ENCODE results near the gene MORF4L2. TPM values are rescaled to one million over a fixed set of nuclear protein-coding genes. Genes with fewer than 3 reads are reported as not detected.
"Not testable (repeated sequence)": the region's sequence is repeated elsewhere in the genome, so short reads cannot be mapped to it uniquely, and the experiment has no call there.

MORF4L2 gene
- total and polyA plus RNA-seq, 5 donors from 2014 or later = 61.9 to 176 (median 85.5) TPM

DNA sequence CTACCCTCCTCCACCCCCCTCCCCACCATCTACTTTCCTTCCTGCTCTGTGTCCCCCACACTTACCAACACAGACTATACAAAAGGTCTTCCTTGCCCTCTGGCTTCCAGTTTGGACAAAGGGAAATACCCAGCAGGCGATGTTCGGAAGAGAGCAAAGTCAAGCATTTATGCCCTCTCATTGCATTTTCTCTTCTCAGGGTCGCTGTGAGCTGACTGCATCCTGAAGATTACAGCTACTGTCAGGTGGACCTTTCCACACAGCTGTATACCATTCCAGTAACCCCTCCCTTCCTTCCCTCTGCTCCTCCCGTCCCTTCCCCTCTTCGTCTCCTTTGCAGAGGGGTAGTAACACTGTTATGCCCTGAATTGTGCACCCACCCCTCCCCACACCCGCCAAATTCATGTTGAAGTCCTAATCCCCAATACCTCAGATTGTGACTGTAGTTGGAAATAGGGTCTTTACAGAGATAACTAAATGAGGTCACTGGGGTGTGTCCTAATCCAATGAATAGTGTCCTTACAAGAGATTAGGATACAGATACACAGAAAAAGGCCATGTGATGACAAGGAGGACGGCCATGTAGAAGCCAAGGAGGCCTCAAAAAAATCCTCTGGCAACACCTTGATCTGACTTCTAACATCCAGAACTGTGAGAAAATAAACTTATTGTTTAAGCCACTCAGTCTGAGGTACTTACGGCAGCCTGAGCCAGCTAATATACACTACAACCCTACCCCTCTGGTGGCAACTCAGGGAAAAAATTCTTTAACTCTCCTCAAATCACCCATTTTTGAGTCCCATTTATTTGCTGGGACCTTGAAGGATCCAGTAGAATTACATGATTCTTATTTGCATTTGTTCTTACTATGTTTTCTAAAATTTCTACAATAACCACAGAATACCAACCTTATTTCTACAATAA is 11.7 kb downstream of the MORF4L2 start:
- Mint-ChIP-seq H3K36me3 (peaks cover 6% of the 10 kb centered on the region), H3K4me1 (peaks cover 0 to 7% (median 0%) of the 10 kb centered on the region in 4 donors), H3K4me3 (no peak overlapping the region), H3K27me3 (no peaks in the 10 kb centered on the region), H3K27ac (no peak overlapping the region), H3K9me3 (peaks cover 0 to 1% (median 0%) of the 10 kb centered on the region in 7 donors)
- H3K4me1 ChIP-seq (ENCODE audit: control insufficient read depth, insufficient read depth, low read length, poor library complexity, severe bottlenecking) = no peaks in the 10 kb centered on the region
- peaks cover 30% of the 10 kb centered on the region for H3K36me3 ChIP-seq (ENCODE audit: control insufficient read depth, insufficient read depth, low read length)
- H3K27me3 ChIP-seq (ENCODE audit: control insufficient read depth, insufficient read depth, low read length) = no peaks in the 10 kb centered on the region
- no peak overlapping the region for H3K27ac ChIP-seq (ENCODE audit: insufficient read depth, low read length, poor library complexity, severe bottlenecking)
- DNase-seq (no peak), ATAC-seq (ENCODE audit: low read depth in 2 of 2) (no peak)
- H3K4me3 ChIP-seq (ENCODE audit: low read depth, low read length) = no peak overlapping the region
- H3K9me3 ChIP-seq (ENCODE audit: control insufficient read depth in 2 of 2, low read length in 2 of 2) = no peaks in the 10 kb centered on the region

DNA sequence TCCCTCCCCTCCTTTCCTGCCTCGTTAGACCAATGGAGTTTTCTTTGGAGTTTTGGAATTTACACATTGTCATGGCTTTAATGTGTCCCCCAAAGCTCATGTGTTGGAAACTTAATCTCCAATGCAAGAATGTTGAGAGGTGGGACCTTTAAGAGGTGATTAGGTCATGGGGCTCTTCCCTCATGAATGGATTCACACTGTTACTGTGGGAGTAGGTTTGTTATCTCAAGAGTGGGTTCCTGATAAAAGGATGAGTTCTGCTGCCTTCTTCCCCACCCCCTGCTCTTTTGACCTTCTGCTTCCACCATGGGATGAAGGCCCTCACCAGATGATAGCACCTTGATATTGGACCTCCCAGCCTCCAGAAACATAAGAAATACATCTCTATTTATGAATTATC is 16.8 kb downstream of the MORF4L2 start:
- DNase-seq = no peak
- H3K9me3 ChIP-seq (ENCODE audit: control insufficient read depth in 2 of 2, low read length in 2 of 2) = no peaks in the 10 kb centered on the region

DNA sequence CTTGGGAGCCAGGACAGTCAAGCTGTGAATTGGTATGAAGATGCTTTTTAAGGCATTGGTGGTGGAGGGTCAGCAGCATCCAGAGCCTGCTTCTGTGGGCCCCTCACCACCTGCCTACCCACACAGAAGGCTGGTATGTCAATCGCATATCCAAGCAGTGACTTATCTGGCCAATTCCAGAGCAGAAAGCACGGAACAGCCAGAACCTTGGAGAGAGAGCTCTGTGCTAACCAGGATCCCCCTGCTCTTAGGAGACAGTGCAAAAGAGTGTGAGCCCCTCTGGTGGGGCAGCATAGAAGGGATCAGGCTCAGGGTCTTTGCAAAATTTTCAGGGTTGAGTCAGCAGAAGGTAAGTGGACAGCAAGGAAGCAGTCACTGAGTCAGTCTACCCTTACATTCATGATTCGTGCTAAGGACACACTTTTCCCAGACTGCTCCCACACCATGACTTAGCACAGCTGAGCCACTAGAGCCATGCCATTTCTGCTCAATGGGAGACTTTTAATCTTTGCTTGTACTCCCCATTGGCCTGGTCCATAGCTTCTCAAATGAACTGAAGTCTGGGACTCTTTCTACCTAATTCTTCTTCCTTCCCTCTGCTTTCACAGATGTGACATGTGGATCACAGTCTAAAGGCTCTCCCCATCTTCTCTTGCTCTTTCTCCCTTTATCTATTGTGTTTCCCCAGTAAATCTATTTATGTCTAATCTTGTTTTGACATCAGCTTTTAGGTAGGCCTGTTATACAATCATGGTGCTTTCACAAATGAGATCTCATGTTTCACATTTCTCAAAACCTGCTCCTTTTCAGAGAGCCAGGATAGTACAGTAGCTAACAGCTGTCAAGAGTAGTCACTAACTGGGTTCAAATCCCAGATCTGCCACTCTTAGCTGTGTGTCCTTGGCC is 20.0 kb downstream of the MORF4L2 start:
- DNase-seq (no peak), ATAC-seq (ENCODE audit: low read depth in 2 of 2) (no peak)
- Histone ChIP-seq H3K36me3 (ENCODE audit: control insufficient read depth, insufficient read depth, low read length) (no peaks in the 10 kb centered on the region), H3K4me3 (ENCODE audit: low read depth, low read length) (no peak overlapping the region), H3K4me1 (ENCODE audit: control insufficient read depth, insufficient read depth, low read length, poor library complexity, severe bottlenecking) (no peaks in the 10 kb centered on the region), H3K27ac (ENCODE audit: insufficient read depth, low read length, poor library complexity, severe bottlenecking) (no peak overlapping the region), H3K9me3 (ENCODE audit: control insufficient read depth in 2 of 2, low read length in 2 of 2) (no peaks in the 10 kb centered on the region), H3K27me3 (ENCODE audit: control insufficient read depth, insufficient read depth, low read length) (peaks cover 3% of the 10 kb centered on the region)
- H3K27me3 Mint-ChIP-seq = peaks cover 35% of the 10 kb centered on the region
- no peaks in the 10 kb centered on the region for H3K4me1 Mint-ChIP-seq
- no peak overlapping the region for H3K27ac Mint-ChIP-seq
- no peaks in the 10 kb centered on the region for H3K36me3 Mint-ChIP-seq
- H3K4me3 Mint-ChIP-seq = no peak overlapping the region
- H3K9me3 Mint-ChIP-seq = peaks cover 0 to 2% (median 0%) of the 10 kb centered on the region in 7 donors

More for the DNA sequence above, 16.8 kb downstream of the MORF4L2 start:
- peaks cover under 1% of the 10 kb centered on the region for H3K36me3 ChIP-seq (ENCODE audit: control insufficient read depth, insufficient read depth, low read length)
- Mint-ChIP-seq H3K9me3 (peaks cover 0 to 1% (median 0%) of the 10 kb centered on the region in 7 donors), H3K36me3 (no peaks in the 10 kb centered on the region), H3K27ac (no peak overlapping the region), H3K4me3 (no peak overlapping the region), H3K4me1 (no peaks in the 10 kb centered on the region), H3K27me3 (peaks cover 11% of the 10 kb centered on the region)
- H3K27me3 ChIP-seq (ENCODE audit: control insufficient read depth, insufficient read depth, low read length) = no peaks in the 10 kb centered on the region
- H3K4me3 ChIP-seq (ENCODE audit: low read depth, low read length) = no peak overlapping the region
- ATAC-seq (ENCODE audit: low read depth in 2 of 2) = no peak
- no peaks in the 10 kb centered on the region for H3K4me1 ChIP-seq (ENCODE audit: control insufficient read depth, insufficient read depth, low read length, poor library complexity, severe bottlenecking)
- no peak overlapping the region for H3K27ac ChIP-seq (ENCODE audit: insufficient read depth, low read length, poor library complexity, severe bottlenecking)

DNA sequence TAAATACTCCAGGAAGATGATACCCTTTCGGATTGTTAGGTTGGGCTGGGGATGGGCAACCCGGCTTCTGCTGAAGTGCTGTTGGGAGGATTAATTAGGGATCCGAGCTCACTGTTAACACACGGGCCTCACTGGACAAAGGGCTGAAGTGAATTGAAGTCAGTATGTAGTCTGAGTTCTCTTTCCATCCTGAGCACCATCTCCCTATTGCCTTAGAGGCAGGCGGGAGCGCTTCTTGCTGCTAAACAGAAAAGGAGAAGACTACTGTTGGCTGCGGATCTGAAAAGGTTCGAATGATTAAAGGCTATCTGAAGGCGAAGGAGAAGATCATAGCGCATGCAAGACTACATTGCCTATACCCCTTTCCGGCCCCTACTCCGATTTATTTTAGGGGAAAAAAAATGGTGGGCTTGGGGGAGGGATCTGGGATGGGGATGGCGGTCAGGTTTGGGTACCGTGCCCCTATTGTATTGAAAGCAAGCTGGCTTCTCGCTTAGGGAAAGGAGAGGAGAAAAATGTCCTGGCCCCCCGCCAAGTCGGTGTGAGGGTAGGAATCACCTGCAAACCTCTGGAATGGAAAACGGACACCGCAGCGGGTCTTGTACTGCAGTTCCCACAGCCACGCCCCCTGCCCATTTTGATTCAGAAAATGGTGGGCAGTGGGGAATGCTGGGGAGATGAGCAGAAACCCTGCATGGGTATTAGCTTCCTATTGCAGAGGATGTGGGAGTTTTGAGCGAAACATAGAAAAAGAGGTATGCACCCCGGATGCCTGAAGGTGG is 22.3 kb downstream of the MORF4L2 start:
- Mint-ChIP-seq H3K4me1 (no peaks in the 10 kb centered on the region), H3K4me3 (no peak overlapping the region), H3K36me3 (no peaks in the 10 kb centered on the region), H3K27ac (no peak overlapping the region), H3K27me3 (peaks cover 35% of the 10 kb centered on the region), H3K9me3 (peaks cover 0 to 4% (median 0%) of the 10 kb centered on the region in 7 donors)
- Histone ChIP-seq H3K27ac (ENCODE audit: insufficient read depth, low read length, poor library complexity, severe bottlenecking) (no peak overlapping the region), H3K9me3 (ENCODE audit: control insufficient read depth in 2 of 2, low read length in 2 of 2) (no peaks in the 10 kb centered on the region), H3K36me3 (ENCODE audit: control insufficient read depth, insufficient read depth, low read length) (no peaks in the 10 kb centered on the region), H3K27me3 (ENCODE audit: control insufficient read depth, insufficient read depth, low read length) (peaks cover 3% of the 10 kb centered on the region), H3K4me1 (ENCODE audit: control insufficient read depth, insufficient read depth, low read length, poor library complexity, severe bottlenecking) (no peaks in the 10 kb centered on the region), H3K4me3 (ENCODE audit: low read depth, low read length) (no peak overlapping the region)
- ATAC-seq (ENCODE audit: low read depth in 2 of 2) = no peak
- DNase-seq = no peak

DNA sequence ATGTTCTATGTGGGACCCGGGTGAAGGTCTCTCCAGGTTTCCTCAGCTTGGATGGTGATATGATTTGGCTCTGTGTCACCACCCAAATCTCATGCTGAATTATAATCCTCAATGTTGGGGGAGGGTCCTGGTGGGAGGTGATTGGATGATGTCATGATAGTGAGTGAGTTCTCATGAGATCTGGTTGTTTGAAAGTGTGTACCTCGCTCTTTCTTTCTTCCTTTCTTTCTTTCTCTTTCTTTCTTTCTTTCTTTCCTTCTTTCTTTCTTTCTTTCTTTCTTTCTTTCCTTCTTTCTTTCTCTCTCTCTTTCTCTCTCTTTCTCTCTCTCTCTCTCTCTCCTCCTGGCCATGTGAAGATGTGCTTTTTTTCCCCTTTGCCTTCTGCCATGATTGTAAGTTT is 27.0 kb downstream of the MORF4L2 start:
- not testable (repeated sequence) for H3K9me3 Mint-ChIP-seq; H3K36me3 Mint-ChIP-seq; DNase-seq; H3K9me3 ChIP-seq (ENCODE audit: control insufficient read depth in 2 of 2, low read length in 2 of 2); H3K27ac Mint-ChIP-seq; H3K36me3 ChIP-seq (ENCODE audit: control insufficient read depth, insufficient read depth, low read length); H3K4me1 ChIP-seq (ENCODE audit: control insufficient read depth, insufficient read depth, low read length, poor library complexity, severe bottlenecking); H3K4me3 ChIP-seq (ENCODE audit: low read depth, low read length); H3K27me3 ChIP-seq (ENCODE audit: control insufficient read depth, insufficient read depth, low read length); H3K27ac ChIP-seq (ENCODE audit: insufficient read depth, low read length, poor library complexity, severe bottlenecking); ATAC-seq (ENCODE audit: low read depth in 2 of 2); H3K4me1 Mint-ChIP-seq
- H3K4me3 Mint-ChIP-seq = peak overlapping the region in 1 of 4 donors; percentile 15
- peaks cover 21% of the 10 kb centered on the region for H3K27me3 Mint-ChIP-seq

GRCh38 chrX:103658681-103659433 is 27.6 kb downstream of the MORF4L2 start:
- Mint-ChIP-seq H3K27ac (no peak overlapping the region), H3K9me3 (peaks cover 0 to 5% (median 1%) of the 10 kb centered on the region in 7 donors), H3K36me3 (no peaks in the 10 kb centered on the region), H3K4me1 (no peaks in the 10 kb centered on the region), H3K27me3 (peaks cover 15% of the 10 kb centered on the region), H3K4me3 (no peak overlapping the region)
- Histone ChIP-seq H3K9me3 (ENCODE audit: control insufficient read depth in 2 of 2, low read length in 2 of 2) (no peaks in the 10 kb centered on the region), H3K4me1 (ENCODE audit: control insufficient read depth, insufficient read depth, low read length, poor library complexity, severe bottlenecking) (no peaks in the 10 kb centered on the region), H3K27ac (ENCODE audit: insufficient read depth, low read length, poor library complexity, severe bottlenecking) (no peak overlapping the region), H3K4me3 (ENCODE audit: low read depth, low read length) (no peak overlapping the region), H3K27me3 (ENCODE audit: control insufficient read depth, insufficient read depth, low read length) (peaks cover 1% of the 10 kb centered on the region), H3K36me3 (ENCODE audit: control insufficient read depth, insufficient read depth, low read length) (no peaks in the 10 kb centered on the region)
- no peak for DNase-seq
- ATAC-seq (ENCODE audit: low read depth in 2 of 2) = no peak

DNA sequence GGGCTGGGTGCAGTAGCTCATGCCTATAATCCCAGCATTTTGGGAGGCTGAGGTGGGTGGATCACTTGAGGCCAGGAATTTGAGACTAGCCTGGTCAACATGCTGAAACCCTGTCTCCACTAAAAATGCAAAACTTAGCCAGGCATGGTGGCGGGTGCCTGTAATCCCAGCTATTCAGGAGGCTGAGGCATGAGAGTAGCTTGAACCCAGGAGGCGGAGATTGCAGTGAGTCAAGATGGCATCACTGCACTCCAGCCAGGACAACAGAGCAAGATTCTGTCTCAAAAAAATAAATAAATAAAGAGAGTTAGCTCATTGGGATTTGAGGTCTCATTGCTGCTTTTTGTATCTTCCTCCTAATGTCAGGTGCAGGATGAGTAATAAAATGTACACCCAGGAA is 29.4 kb downstream of the MORF4L2 start:
- H3K9me3 ChIP-seq (ENCODE audit: control insufficient read depth in 2 of 2, low read length in 2 of 2); H3K4me3 Mint-ChIP-seq; H3K27me3 Mint-ChIP-seq; H3K27ac Mint-ChIP-seq; DNase-seq; H3K36me3 ChIP-seq (ENCODE audit: control insufficient read depth, insufficient read depth, low read length); H3K4me3 ChIP-seq (ENCODE audit: low read depth, low read length); H3K27me3 ChIP-seq (ENCODE audit: control insufficient read depth, insufficient read depth, low read length); H3K9me3 Mint-ChIP-seq; H3K27ac ChIP-seq (ENCODE audit: insufficient read depth, low read length, poor library complexity, severe bottlenecking); H3K4me1 Mint-ChIP-seq; H3K4me1 ChIP-seq (ENCODE audit: control insufficient read depth, insufficient read depth, low read length, poor library complexity, severe bottlenecking); H3K36me3 Mint-ChIP-seq; ATAC-seq (ENCODE audit: low read depth in 2 of 2): not testable (repeated sequence)

Data from CD4-positive, CD25-positive, alpha-beta regulatory T cell (primary cell).